ENCODE results near the gene PSIP1. TPM values are rescaled to one million over a fixed set of nuclear protein-coding genes. Genes with fewer than 3 reads are reported as not detected.

PSIP1 gene
- total RNA-seq, 1 experiment from 2014 or later, result 99.1 TPM

GRCh38 chr9:15453956-15454355 lies 56.8 kb downstream of the PSIP1 start:
- TF ChIP-seq RAD21 (IDR thresholded peaks at IDR 0.05; ENCODE audit: low read depth) (no peak), POLR2AphosphoS5 (IDR thresholded peaks at IDR 0.05; ENCODE audit: low read depth, low read length) (no peak), POLR2A (IDR thresholded peaks at IDR 0.05; ENCODE audit: borderline replicate concordance, extremely low read depth, insufficient read depth, insufficient read length) (no peak), ZBTB33 (IDR thresholded peaks at IDR 0.05; ENCODE audit: extremely low read depth, insufficient replicate concordance, low read length) (no peak), ZNF274 (IDR thresholded peaks at IDR 0.05; ENCODE audit: low read depth, low read length) (no peak), CTCF (IDR thresholded peaks at IDR 0.05 in 2 of 3, conservative IDR thresholded peaks at IDR 0.05 in 1 of 3; ENCODE audit: borderline replicate concordance in 1 of 3, insufficient read depth in 1 of 3, low read depth in 2 of 3, low read length in 2 of 3) (no peak), EGR1 (IDR thresholded peaks at IDR 0.05; ENCODE audit: low read depth) (no peak), EZH2 (IDR thresholded peaks at IDR 0.05) (no peak), REST (IDR thresholded peaks at IDR 0.05; ENCODE audit: low read depth) (no peak), ZFX (IDR thresholded peaks at IDR 0.05) (no peak), SRF (IDR thresholded peaks at IDR 0.05; ENCODE audit: low read depth) (no peak), MAX (IDR thresholded peaks at IDR 0.05) (no peak)

More at GRCh38 chr9:15453956-15454355, 56.8 kb downstream of the PSIP1 start:
- Histone ChIP-seq H4K20me1 (ENCODE audit: insufficient read depth) (no peaks in the 10 kb centered on the region), H3K79me2 (ENCODE audit: insufficient read depth, low read length) (peaks cover 5% of the 10 kb centered on the region; the same call in 1 of the 2 replicates), H3K4me1 (ENCODE audit: control insufficient read depth in 1 of 2, insufficient read depth in 2 of 2, low read length in 2 of 2) (no peaks in the 10 kb centered on the region), H3K4me2 (ENCODE audit: low read length) (no peak overlapping the region), H3K9ac (ENCODE audit: low read length) (no peak overlapping the region), H3K9me2 (ENCODE audit: insufficient read depth) (no peaks in the 10 kb centered on the region), H2AFZ (ENCODE audit: low read depth, low read length, poor library complexity, severe bottlenecking) (no peak overlapping the region), H3K27ac (ENCODE audit: low read depth, low read length) (no peak overlapping the region), H3K4me3 (replicated peaks in 1 of 2; ENCODE audit: low read depth in 1 of 2, low read length in 2 of 2) (no peak overlapping the region), H3K9me3 (ENCODE audit: control insufficient read depth in 1 of 2, insufficient read depth in 1 of 2, low read depth in 1 of 2, low read length in 2 of 2) (no peaks in the 10 kb centered on the region), H3K36me3 (ENCODE audit: control insufficient read depth in 1 of 2, insufficient read depth in 2 of 2, low read length in 2 of 2) (peaks cover 23 to 41% of the 10 kb centered on the region in 2 experiments; a peak in 3 of 4 replicates), H3K27me3 (ENCODE audit: insufficient read depth, low read length) (no peaks in the 10 kb centered on the region)
- ChIA-PET RAD21 (ENCODE audit: low non-redundant PET in 1 of 2, low total read pairs in 2 of 2, uncharacterized antibody in 2 of 2, unreplicated experiment in 2 of 2) (no interaction called here), CTCF (no interaction called here), POLR2A (no interaction called here)
- no peak for DNase-seq (ENCODE audit: low read depth, low spot score)
- intact Hi-C loops (cut with micrococcal nuclease), result no loop called here
- ATAC-seq, result no peak
- BruUV-seq (replicated peaks), result no TSS peak
